Loucy (cell line): Measurements from ENCODE around the gene CARD9.

ENCODE experiments used
- H2AFZ ChIP-seq: fragments of 200-600 bp; sonication (generic); 2 replicates; pipeline ENCODE4 v1.6.0; 2016; ENCODE audit warnings: antibody characterized with exemption, mild to moderate bottlenecking, low read length, moderate library complexity
- H3F3A ChIP-seq: fragments of 200-600 bp; 2 replicates; pipeline ENCODE4 v1.6.0; 2016; ENCODE audit warnings: antibody characterized with exemption, low read depth, mild to moderate bottlenecking
- H3K27me3 ChIP-seq: fragments of 200-600 bp; sonication (generic); 2 replicates; pipeline ENCODE4 v1.6.1; 2014; ENCODE audit warnings: low read length, mild to moderate bottlenecking; ENCODE audit not compliant: insufficient read depth, poor library complexity, severe bottlenecking
- H3K36me3 ChIP-seq: fragments of 200-600 bp; sonication (generic); 2 replicates; pipeline ENCODE4 v1.6.1; 2016; ENCODE audit warnings: low read length; ENCODE audit not compliant: insufficient read depth
- H3K4me1 ChIP-seq: fragments of 200-600 bp; sonication (generic); 2 replicates; pipeline ENCODE4 v1.5.1; 2014; ENCODE audit warnings: low read length, mild to moderate bottlenecking; ENCODE audit not compliant: insufficient read depth, poor library complexity, severe bottlenecking
- H3K4me2 ChIP-seq: fragments of 200-600 bp; sonication (generic); 2 replicates; pipeline ENCODE4 v1.6.0; 2014; ENCODE audit warnings: antibody characterized with exemption, low read length, low read depth, mild to moderate bottlenecking; ENCODE audit not compliant: poor library complexity, severe bottlenecking
- H3K4me3 ChIP-seq: fragments of 200-600 bp; sonication (generic); 2 replicates; pipeline ENCODE4 v1.5.1; 2014; ENCODE audit warnings: low read length, mild to moderate bottlenecking, mixed read lengths; ENCODE audit not compliant: poor library complexity, severe bottlenecking
- H3K79me2 ChIP-seq: fragments of 200-600 bp; sonication (generic); 2 replicates; pipeline ENCODE4 v1.6.1; 2014; ENCODE audit warnings: low read length; ENCODE audit not compliant: insufficient read depth
- H3K9ac ChIP-seq: fragments of 200-600 bp; sonication (generic); 2 replicates; pipeline ENCODE4 v1.6.0; 2014; ENCODE audit warnings: mild to moderate bottlenecking, low read depth, low read length, moderate library complexity; ENCODE audit not compliant: poor library complexity, severe bottlenecking
- H3K9me2 ChIP-seq: fragments of 200-600 bp; sonication (generic); replicated peaks from 2 replicates; pipeline ENCODE4 v1.6.1; 2016; ENCODE audit warnings: low read depth, low read length, mixed read lengths
- H3K9me3 ChIP-seq: fragments of 200-600 bp; sonication (generic); 2 replicates; pipeline ENCODE4 v1.6.1; 2014; ENCODE audit warnings: mild to moderate bottlenecking, antibody characterized with exemption, low read length, low read depth; ENCODE audit not compliant: insufficient read depth
- H4K20me1 ChIP-seq: fragments of 200-600 bp; sonication (generic); 2 replicates; pipeline ENCODE4 v1.6.0; 2014; ENCODE audit warnings: antibody characterized with exemption, low read length, mild to moderate bottlenecking; ENCODE audit not compliant: insufficient read depth, poor library complexity, severe bottlenecking
- EZH2phosphoT487 ChIP-seq: fragments of 200-600 bp; IDR thresholded peaks from 2 replicates; pipeline ENCODE4 v1.6.1; 2018; ENCODE audit warnings: antibody characterized with exemption, mild to moderate bottlenecking, moderate library complexity, borderline replicate concordance
- TF ChIP-seq, protein P1 (sequence below): fragments of 200-600 bp; sonication (generic); conservative IDR thresholded peaks from 2 replicates; pipeline ENCODE4 v1.5.1; 2014; ENCODE audit warnings: mild to moderate bottlenecking, antibody characterized with exemption, low read length

CARD9 gene

DNA sequence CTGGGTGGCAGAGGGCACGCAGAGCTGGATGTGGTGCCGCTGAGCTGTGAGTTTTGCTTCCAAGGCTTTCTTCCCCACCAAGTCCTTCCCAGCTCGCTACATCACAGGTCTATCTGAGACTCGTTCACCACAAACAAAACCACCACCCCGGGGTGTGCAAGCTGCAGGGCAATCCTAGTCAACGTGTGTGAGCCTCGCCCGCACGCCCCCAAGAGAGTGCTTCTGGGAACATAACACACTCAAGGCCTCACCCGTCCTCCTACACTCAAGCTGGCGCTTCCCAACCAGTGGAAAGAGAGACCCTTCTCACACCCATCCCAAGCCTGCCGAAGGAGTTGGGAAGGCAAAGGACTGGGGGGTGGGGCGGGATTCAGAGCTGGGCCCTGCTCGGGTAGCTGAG is 15.9 kb upstream of the CARD9 start:
- Histone ChIP-seq H2AFZ (no peak overlapping the region), H3K4me2 (no peak overlapping the region), H3K36me3 (peaks cover 16% of the 10 kb centered on the region; the same call in 1 of the 2 replicates), H3K27me3 (no peaks in the 10 kb centered on the region), H4K20me1 (no peaks in the 10 kb centered on the region), H3F3A (no peaks in the 10 kb centered on the region), H3K9me2 (no peaks in the 10 kb centered on the region), H3K79me2 (no peaks in the 10 kb centered on the region), H3K4me3 (no peak overlapping the region), H3K4me1 (no peaks in the 10 kb centered on the region), H3K9me3 (no peaks in the 10 kb centered on the region), H3K9ac (no peak overlapping the region)
- TF ChIP-seq, protein P1, sequence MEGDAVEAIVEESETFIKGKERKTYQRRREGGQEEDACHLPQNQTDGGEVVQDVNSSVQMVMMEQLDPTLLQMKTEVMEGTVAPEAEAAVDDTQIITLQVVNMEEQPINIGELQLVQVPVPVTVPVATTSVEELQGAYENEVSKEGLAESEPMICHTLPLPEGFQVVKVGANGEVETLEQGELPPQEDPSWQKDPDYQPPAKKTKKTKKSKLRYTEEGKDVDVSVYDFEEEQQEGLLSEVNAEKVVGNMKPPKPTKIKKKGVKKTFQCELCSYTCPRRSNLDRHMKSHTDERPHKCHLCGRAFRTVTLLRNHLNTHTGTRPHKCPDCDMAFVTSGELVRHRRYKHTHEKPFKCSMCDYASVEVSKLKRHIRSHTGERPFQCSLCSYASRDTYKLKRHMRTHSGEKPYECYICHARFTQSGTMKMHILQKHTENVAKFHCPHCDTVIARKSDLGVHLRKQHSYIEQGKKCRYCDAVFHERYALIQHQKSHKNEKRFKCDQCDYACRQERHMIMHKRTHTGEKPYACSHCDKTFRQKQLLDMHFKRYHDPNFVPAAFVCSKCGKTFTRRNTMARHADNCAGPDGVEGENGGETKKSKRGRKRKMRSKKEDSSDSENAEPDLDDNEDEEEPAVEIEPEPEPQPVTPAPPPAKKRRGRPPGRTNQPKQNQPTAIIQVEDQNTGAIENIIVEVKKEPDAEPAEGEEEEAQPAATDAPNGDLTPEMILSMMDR: no peak
- TF ChIP-seq EZH2phosphoT487: no peak

DNA sequence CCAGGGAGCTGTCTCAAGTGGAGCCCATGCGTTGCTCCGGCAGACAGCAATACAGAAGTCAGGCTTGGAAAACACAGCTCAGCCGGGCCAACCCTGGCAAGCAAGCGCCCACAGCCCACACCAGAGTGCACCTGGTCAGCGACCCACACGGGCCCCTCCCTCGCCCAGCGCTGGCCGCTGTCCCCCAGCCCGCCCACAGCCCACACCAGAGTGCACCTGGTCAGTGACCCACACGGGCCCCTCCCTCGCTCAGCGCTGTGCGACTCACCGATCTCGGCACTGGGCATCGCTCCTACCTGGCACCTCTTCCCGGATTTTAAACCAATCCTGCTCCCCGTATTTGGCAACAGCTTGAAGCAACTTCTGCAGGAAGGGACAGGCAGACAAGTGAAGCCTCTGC is 13.7 kb upstream of the CARD9 start:
- Histone ChIP-seq H3F3A (no peaks in the 10 kb centered on the region), H3K27me3 (no peaks in the 10 kb centered on the region), H2AFZ (no peak overlapping the region), H3K9me3 (no peaks in the 10 kb centered on the region), H3K9ac (no peak overlapping the region), H3K4me1 (no peaks in the 10 kb centered on the region), H3K4me2 (no peak overlapping the region), H3K4me3 (no peak overlapping the region), H3K9me2 (no peaks in the 10 kb centered on the region), H3K79me2 (no peaks in the 10 kb centered on the region), H3K36me3 (peaks cover 15% of the 10 kb centered on the region; the same call in 1 of the 2 replicates), H4K20me1 (no peaks in the 10 kb centered on the region)
- no peak for TF ChIP-seq EZH2phosphoT487
- TF ChIP-seq, protein P1: no peak

DNA sequence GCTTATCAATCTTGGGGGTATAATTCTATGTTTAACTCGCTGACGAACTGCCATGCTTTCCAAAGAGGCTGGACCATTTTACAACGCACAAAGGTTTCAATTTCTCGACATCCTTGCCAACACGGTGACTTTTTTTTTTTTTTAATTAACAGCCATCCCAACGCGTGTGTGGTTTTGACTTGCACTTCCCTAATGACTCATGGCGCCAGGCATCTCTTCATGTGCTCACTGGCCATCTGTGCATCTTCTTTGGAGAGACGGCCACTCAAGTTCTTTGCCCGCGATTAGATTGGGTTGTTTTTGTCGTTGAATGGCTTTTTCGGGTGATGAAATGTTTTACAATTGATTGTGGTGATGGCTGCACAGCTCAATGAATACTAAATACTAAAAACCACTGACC is 12.5 kb upstream of the CARD9 start:
- Histone ChIP-seq H3K36me3 (peaks cover 9% of the 10 kb centered on the region; the same call in 1 of the 2 replicates), H3K79me2 (no peaks in the 10 kb centered on the region), H3K9ac (no peak overlapping the region), H3K27me3 (no peaks in the 10 kb centered on the region), H3K4me2 (no peak overlapping the region), H3K4me1 (no peaks in the 10 kb centered on the region), H2AFZ (no peak overlapping the region), H3K4me3 (no peak overlapping the region), H3K9me2 (no peaks in the 10 kb centered on the region), H4K20me1 (no peaks in the 10 kb centered on the region), H3F3A (no peaks in the 10 kb centered on the region), H3K9me3 (no peaks in the 10 kb centered on the region)
- TF ChIP-seq EZH2phosphoT487: no peak
- TF ChIP-seq, protein P1: no peak
